K562 (cell line): Measurements from ENCODE around the gene SDHC. TPM values are rescaled to one million over a fixed set of nuclear protein-coding genes. Genes with fewer than 3 reads are reported as not detected.

Experiments used
- COPS2 ChIP-seq: fragments of 450-650 bp; conservative IDR thresholded peaks from 2 replicates; pipeline ENCODE4 v1.6.1; 2016; ENCODE audit warnings: mild to moderate bottlenecking, moderate library complexity
- GABPB1 ChIP-seq: sonication (generic); formaldehyde crosslinking; IDR thresholded peaks from 2 replicates; pipeline ENCODE4 v1.8.0; 2022; ENCODE audit warnings: mild to moderate bottlenecking, missing genetic modification reagents
- HNRNPUL1 ChIP-seq: fragments of 200-400 bp; formaldehyde crosslinking; IDR thresholded peaks from 2 replicates; pipeline ENCODE4 v1.6.1; 2017; ENCODE audit warnings: low read length
- ILF3 ChIP-seq: fragments of 450-650 bp; IDR thresholded peaks from 2 replicates; pipeline ENCODE4 v1.6.1; 2018; ENCODE audit warnings: antibody characterized with exemption, mild to moderate bottlenecking, moderate library complexity, borderline replicate concordance
- IRF1 ChIP-seq: sonication (generic); formaldehyde crosslinking; IDR thresholded peaks from 2 replicates; pipeline ENCODE4 v1.8.0; 2022; ENCODE audit warnings: missing genetic modification reagents, mild to moderate bottlenecking, borderline replicate concordance
- KAT2B ChIP-seq: IDR thresholded peaks from one replicate; pipeline ENCODE4 v1.6.1; 2012; ENCODE audit warnings: low read depth, mild to moderate bottlenecking, control low read depth, inconsistent platforms, low read length, moderate library complexity
- KAT7 ChIP-seq: sonication (generic); formaldehyde crosslinking; IDR thresholded peaks from 2 replicates; pipeline ENCODE4 v1.8.0; 2022; ENCODE audit warnings: missing genetic modification reagents, mild to moderate bottlenecking, borderline replicate concordance
- NEUROD1 ChIP-seq: fragments of 150-350 bp; IDR thresholded peaks from 2 replicates; pipeline ENCODE4 v1.6.1; 2014; ENCODE audit warnings: borderline replicate concordance, low read length, low read depth; ENCODE audit not compliant: partially characterized antibody
- POU5F1 ChIP-seq: fragments of 150-350 bp; IDR thresholded peaks from 2 replicates; pipeline ENCODE4 v1.6.1; 2014; ENCODE audit warnings: borderline replicate concordance, low read length, low read depth, mild to moderate bottlenecking; ENCODE audit not compliant: partially characterized antibody
- PTBP1 ChIP-seq: fragments of 200-400 bp; formaldehyde crosslinking; IDR thresholded peaks from 2 replicates; pipeline ENCODE4 v1.6.1; 2017; ENCODE audit warnings: low read depth, low read length
- RAD51 ChIP-seq: fragments of 450-650 bp; IDR thresholded peaks from 2 replicates; pipeline ENCODE4 v1.7.1; 2016; ENCODE audit warnings: low read depth, mild to moderate bottlenecking, borderline replicate concordance
- RB1 ChIP-seq: fragments of 450-650 bp; IDR thresholded peaks from 2 replicates; pipeline ENCODE4 v1.6.1; 2017; ENCODE audit warnings: low read depth, mild to moderate bottlenecking
- RBM14 ChIP-seq: fragments of 200-400 bp; formaldehyde crosslinking; IDR thresholded peaks from 2 replicates; pipeline ENCODE4 v1.6.1; 2018; ENCODE audit warnings: low read depth, mild to moderate bottlenecking, low read length, moderate library complexity, borderline replicate concordance; ENCODE audit not compliant: insufficient read depth
- RHOXF2B ChIP-seq: fragments of 250-450 bp; sonication (Bioruptor Pico); conservative IDR thresholded peaks from 2 replicates; pipeline ENCODE4 v1.5.1; 2021
- SAFB2 ChIP-seq: fragments of 200-400 bp; formaldehyde crosslinking; IDR thresholded peaks from 2 replicates; pipeline ENCODE4 v1.6.1; 2018; ENCODE audit warnings: borderline replicate concordance, low read length, low read depth, moderate library complexity; ENCODE audit not compliant: severe bottlenecking
- SMARCA5 ChIP-seq: fragments of 450-650 bp; IDR thresholded peaks from 2 replicates; pipeline ENCODE4 v1.6.1; 2016
- TAL1 ChIP-seq: fragments of 450-650 bp; IDR thresholded peaks from 2 replicates; pipeline ENCODE4 v1.6.1; 2016; ENCODE audit warnings: mild to moderate bottlenecking
- TARDBP ChIP-seq: fragments of 450-650 bp; IDR thresholded peaks from 2 replicates; pipeline ENCODE4 v1.6.1; 2016
- TCF3 ChIP-seq: sonication (generic); formaldehyde crosslinking; IDR thresholded peaks from 2 replicates; pipeline ENCODE4 v1.4.0; 2020; ENCODE audit warnings: mild to moderate bottlenecking, missing genetic modification reagents
- TCFL5 ChIP-seq: fragments of 250-450 bp; sonication (Bioruptor Pico); conservative IDR thresholded peaks from 2 replicates; pipeline ENCODE4 v1.6.1; 2021; ENCODE audit warnings: mild to moderate bottlenecking, moderate library complexity, matching md5 sums
- ZBTB1 ChIP-seq: sonication (generic); formaldehyde crosslinking; IDR thresholded peaks from 2 replicates; pipeline ENCODE4 v1.8.1; 2023; ENCODE audit warnings: missing genetic modification reagents, low read depth, mild to moderate bottlenecking, borderline replicate concordance
- ZBTB26 ChIP-seq: fragments of 450-650 bp; formaldehyde crosslinking; IDR thresholded peaks from 2 replicates; pipeline ENCODE4 v1.4.0; 2022; ENCODE audit warnings: missing genetic modification characterization
- ZFPM2 ChIP-seq: fragments of 250-450 bp; sonication (Bioruptor Pico); IDR thresholded peaks from 2 replicates; pipeline ENCODE4 v1.5.1; 2022; ENCODE audit warnings: mild to moderate bottlenecking
- ZNF23 ChIP-seq: fragments of 250-450 bp; sonication (Bioruptor Pico); IDR thresholded peaks from 2 replicates; pipeline ENCODE4 v1.4.0; 2020; ENCODE audit warnings: mild to moderate bottlenecking
- ZNF280B ChIP-seq: fragments of 250-450 bp; sonication (Bioruptor Pico); IDR thresholded peaks from 2 replicates; pipeline ENCODE4 v1.5.1; 2021; ENCODE audit warnings: mild to moderate bottlenecking
- ZNF395 ChIP-seq: fragments of 200-800 bp; sonication (Bioruptor generic); IDR thresholded peaks from 2 replicates; pipeline ENCODE4 v1.6.1; 2017; ENCODE audit warnings: missing genetic modification characterization, missing compliant biosample characterization
- ZNF583 ChIP-seq: fragments of 250-450 bp; sonication (Bioruptor Pico); IDR thresholded peaks from 2 replicates; pipeline ENCODE4 v1.4.0; 2020
- ZSCAN32 ChIP-seq: fragments of 450-650 bp; formaldehyde crosslinking; IDR thresholded peaks from 2 replicates; pipeline ENCODE4 v1.4.0; 2020; ENCODE audit warnings: mild to moderate bottlenecking, moderate library complexity
- polyA plus RNA-seq, 8 experiments: library from polyadenylated mRNA; depleted of rRNA in 4 of 8; stranded (reverse) in 5 of 8; unstranded in 3 of 8; fragments of >200 nt; fragmentation: Nextera tagmentation in 2 of 8; fragmentation: Illumina TruSeq in 1 of 8; extraction: Ambion mirVana in 2 of 8; extraction: Trizol in 1 of 8; gene quantifications; 2 replicates each; pipeline versions ENCODE4 v1.2.1 to v1.2.3, GENCODE V29; 2011 to 2014; ENCODE audit warnings: inconsistent platforms in 1 of 8, missing spikeins in 1 of 8
- total RNA-seq, 7 experiments: library from RNA; depleted of rRNA in 6 of 7; stranded (reverse); fragments of >200 nt in 6 of 7; fragmentation: Illumina TruSeq in 2 of 7; extraction: Trizol in 2 of 7; gene quantifications; 2 replicates each; pipeline versions ENCODE4 v1.2.1 to v1.2.3, GENCODE V29; 2011 to 2021; ENCODE audit warnings: low replicate concordance in 1 of 7

Gene SDHC
- total and polyA plus RNA-seq, 9 of the 15 experiments (the other 6 are each of a cell fraction or from before 2014, with no cell fraction given): 7.7 to 309 (median 174) TPM

DNA sequence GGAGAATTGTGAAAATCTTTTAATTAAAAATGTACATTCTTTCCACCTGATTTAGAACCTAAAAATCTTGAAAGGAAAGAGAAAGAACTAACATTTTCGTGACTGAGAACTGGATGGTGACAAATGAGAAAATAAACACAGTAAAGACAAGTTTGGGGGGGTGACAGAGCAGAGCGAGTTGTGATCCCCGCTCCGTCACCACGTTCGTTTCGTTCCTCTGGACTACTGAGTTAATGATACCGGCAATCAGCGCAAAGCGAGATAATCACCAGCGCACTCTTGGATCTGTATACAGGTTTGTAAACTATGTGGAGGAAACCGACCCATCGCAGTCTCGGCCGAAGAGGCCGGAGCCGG lies 84.7 kb downstream of the SDHC start (continued):
- TF ChIP-seq ZNF583 (CRISPR knock-in tag) (0 out of 2 replicates have a peak, but pooled peaks have one; percentile 22), KAT7 (CRISPR knock-in tag) (0 out of 2 replicates have a peak, but pooled peaks have one; percentile 63), TAL1 (no peak), SAFB2 (no peak), HNRNPUL1 (no peak), COPS2 (no peak), ILF3 (no peak), ZBTB1 (CRISPR knock-in tag) (0 out of 2 replicates have a peak, but pooled peaks have one; percentile 26), ZNF280B (CRISPR knock-in tag) (no peak), ZBTB26 (CRISPR knock-in tag) (no peak), POU5F1 (no peak), RBM14 (no peak), PTBP1 (no peak), NEUROD1 (no peak), KAT2B (no peak), TCFL5 (CRISPR knock-in tag) (no peak), TCF3 (no peak), IRF1 (CRISPR knock-in tag) (no peak), RB1 (peak; percentile 1; the same call in 1 of the 2 replicates), RHOXF2B (CRISPR knock-in tag) (no peak), TARDBP (no peak), ZSCAN32 (CRISPR knock-in tag) (no peak), ZFPM2 (CRISPR knock-in tag) (no peak), GABPB1 (CRISPR knock-in tag) (no peak), ZNF23 (no peak), SMARCA5 (no peak), RAD51 (no peak), ZNF395 (0 out of 2 replicates have a peak, but pooled peaks have one; percentile 68)
